Measurements from ENCODE around the gene S100A6.

S100A6 gene

DNA sequence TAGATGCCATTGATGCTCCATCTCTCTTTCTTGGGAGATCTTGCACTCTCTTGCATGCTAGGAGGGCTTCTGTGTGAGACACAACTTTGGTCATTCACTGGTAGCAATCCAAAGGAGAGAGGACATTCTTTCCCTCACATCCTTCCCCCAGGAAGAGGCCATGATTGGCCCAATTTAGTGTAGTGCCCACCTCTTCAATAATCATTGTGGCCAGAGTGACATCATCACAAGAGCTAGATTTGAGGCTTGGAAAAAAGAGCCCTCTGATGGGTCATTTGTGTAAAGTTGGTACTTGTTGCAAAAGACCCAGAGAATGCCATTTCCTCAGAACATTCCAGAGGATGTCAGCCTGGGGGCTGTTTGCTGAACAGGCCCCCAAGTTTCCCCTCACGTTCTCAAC is 30.2 kb downstream of the S100A6 start:
- DNase-seq (ENCODE audit: low read depth, low spot score) = no peak

GRCh38 chr1:153503766-153504165 is 32.0 kb downstream of the S100A6 start:
- DNase-seq (ENCODE audit: low read depth, low spot score) = no peak

DNA sequence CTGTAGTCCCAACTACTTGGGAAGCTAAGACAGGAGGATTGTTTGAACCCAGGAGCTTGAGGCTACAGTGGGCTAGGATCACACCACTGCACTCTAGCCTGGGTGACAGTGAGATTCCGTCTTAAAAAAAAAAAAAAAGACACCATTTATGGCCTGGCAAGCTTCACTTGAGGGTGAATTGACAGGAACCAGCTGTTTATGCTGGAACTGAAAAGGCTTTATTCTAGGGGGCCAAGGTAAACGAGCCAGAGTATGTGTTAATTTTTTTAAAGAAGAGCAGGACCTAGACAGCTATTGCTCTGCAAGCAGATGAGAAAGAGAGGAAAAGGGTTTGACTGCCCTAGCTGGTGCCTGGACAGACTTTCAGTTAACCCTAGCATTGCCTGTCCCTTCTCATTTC is 37.0 kb downstream of the S100A6 start:
- no peak for DNase-seq (ENCODE audit: low read depth, low spot score)

DNA sequence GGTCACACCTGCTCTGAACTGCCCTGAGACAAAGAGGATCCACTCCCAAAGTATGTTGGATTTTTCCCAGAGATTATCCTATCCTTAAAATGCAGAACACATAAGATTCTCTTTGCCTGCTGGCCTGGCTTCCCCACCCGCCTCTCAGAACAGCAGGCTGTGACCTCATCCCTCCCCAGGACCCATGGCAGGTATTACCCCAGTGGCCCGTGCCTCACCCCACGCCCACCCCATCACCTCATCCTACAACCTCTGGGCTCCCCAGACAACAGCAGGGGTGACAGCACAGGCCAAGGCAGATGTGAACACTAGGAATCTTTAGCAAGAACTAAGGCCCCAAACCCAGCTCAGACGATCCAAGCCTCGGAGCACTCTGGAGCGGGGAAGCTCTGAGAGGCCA is 40.3 kb downstream of the S100A6 start:
- DNase-seq (ENCODE audit: low read depth, low spot score) = no peak

GRCh38 chr1:153494976-153495535 is 40.7 kb downstream of the S100A6 start:
- DNase-seq (ENCODE audit: low read depth, low spot score) = peak; percentile 95

DNA sequence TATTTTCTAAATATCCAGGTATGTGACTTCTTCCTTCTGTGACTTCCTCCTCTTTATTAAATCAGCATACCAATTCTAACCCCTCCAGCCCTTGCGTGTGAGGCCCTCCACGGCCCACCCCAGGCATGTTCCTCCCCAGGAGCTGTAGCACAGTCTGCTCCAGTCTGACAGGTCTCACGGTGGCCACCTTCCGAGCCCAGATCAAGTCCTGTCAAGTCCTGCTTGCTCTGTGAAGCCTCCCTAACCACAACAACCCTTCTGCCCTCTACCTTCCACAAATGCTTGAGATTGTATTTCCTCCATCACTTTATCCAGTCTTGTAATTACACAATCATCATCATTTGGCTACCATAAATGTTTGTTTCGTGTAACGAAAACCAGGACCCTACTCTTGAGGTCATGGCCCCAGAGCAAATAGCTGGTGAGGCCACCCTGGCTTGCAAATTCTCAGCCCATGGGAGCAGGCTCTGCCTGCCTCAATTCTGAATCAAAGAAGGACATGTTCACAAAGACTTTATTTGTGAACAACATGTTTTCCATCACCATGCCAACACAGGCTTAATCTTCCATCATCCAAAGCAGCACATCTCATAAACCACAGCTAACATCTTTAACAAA is 42.3 kb downstream of the S100A6 start:
- DNase-seq (ENCODE audit: low read depth, low spot score) = no peak

DNA sequence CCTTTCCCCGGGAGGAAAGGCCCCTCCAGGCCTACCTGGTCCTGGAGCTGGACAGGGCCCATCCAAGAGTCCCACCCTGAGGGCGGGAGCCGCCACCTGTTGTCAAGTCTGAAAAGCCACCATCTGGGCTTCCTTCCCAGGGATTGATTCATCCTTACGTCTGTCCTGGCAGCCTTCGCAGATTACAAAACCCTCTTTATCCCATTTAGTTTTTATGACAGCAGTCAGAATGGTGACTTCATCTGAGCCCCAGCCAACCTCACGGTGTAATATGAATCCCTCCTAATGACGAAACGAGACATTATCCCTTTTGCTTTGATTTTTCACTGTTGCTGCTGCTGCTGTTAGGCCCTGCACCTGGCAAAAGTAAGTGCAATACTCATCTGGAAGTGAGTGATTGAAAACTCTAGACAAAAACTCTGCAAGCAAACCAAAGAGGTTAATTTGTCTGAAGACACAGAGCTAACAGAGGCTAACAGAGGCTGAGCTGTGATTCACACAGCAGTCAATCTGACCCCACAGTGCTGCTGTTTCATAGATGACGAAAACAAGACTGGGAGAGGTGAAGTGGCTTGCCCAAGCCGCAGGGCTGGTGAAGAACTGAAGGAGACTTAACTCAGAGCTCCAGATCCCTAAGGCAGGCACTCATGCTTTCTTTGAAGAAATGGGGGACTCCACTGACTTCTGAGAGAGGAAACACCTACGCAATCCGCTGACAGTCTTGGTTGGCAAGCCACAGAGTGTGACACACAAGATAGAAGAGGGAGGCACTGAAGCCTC is 45.3 kb downstream of the S100A6 start:
- DNase-seq (ENCODE audit: low read depth, low spot score) = peak; percentile 28

- DNase-seq (ENCODE audit: low read depth, low spot score) = no peak
Observed at GRCh38 chr1:153488731-153489130, 47.1 kb downstream of the S100A6 start.

DNA sequence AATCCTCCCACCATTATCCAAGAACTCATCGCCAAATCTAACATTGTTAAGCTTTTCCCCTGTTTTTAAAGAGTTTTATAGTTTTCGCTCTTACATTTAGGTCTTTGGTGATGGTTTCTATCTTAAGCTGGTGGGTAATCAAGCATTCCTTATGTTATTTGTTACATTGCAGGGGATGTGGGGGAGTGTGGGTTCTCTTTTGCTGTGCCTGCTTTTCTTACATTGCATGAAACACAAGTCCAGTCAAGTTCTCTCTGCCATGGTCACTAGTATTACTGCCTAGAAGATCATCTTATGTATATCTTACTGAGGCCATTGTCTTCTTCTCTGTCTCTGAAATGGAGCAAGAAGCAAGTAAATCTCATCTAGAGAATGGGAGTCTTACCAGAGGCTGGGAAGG is 48.1 kb downstream of the S100A6 start:
- no peak for DNase-seq (ENCODE audit: low read depth, low spot score)

DNA sequence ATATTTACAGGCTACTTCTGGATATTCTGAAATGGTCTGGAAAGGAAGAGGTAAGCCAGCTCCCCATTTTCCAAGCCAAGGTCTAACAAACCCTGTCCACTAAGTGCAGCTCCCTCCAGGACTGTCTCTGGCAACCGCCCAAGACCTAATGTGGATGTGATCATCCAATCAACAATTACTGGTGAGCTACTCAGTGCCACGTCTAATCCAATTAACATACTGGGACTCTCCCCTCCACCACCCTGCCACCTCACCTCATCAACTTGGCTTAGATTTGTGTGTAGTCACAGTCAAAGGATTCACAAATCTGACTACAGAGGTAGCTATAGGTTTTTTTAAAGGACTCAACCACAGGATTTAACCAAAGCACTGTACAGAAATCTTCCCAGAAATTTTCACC is 49.9 kb downstream of the S100A6 start:
- no peak for DNase-seq (ENCODE audit: low read depth, low spot score)
